GM21447 (cell line): ENCODE measurements around the gene ALOX5.
"Not testable (repeated sequence)": the region's sequence is repeated elsewhere in the genome, so short reads cannot be mapped to it uniquely, and the experiment has no call there.

ENCODE experiments used
- ATAC-seq: cut with Tn5 transposase; IDR thresholded peaks from one replicate; pipeline ENCODE4 v1.9.1; 2021; ENCODE audit not compliant: unreplicated experiment

ALOX5 gene

GRCh38 chr10:45461034-45461433, 87.0 kb downstream of the ALOX5 start:
- ATAC-seq, result peak; percentile 68

DNA sequence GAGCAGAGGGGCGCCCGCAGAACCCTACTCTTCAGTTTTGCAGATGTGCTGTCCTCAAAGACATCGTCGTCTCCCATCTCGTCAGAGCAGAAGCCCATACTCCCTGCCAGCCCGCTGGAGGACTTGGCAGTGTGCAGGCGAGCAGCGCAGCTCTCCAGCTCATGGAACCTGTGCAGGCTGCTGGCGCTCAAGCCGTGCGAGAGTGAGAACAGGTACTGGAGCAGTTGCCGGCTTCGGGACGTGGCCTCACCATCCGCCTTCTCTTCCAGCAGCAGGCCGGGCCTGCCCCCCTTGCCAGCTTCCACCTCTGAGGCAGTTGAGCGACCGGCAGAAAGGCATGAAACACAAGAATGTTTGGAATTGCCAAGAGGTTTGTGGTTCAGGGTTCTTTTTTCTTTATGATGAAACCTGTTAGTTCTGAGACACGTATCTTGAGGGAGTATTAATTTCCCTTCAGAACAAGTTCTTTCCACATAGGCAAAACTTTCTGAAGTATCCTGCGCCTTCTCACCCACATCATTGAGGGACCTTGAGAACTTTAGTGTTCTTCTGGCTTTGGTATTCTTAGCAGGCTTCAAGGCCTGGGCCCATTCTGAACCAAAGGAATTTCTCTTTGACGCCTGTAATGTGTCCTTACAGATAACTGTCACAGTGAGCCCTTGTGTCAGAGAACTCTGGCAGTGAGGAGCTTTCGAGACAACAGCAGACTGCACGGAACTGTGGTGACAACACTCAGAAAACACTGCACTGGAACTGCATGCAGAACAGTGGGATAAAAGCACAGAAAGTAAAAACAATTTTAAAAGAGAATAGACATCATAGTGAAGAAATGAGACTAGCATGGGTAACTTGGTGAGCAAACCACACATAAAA, 89.5 kb downstream of the ALOX5 start:
- ATAC-seq, result no peak

DNA sequence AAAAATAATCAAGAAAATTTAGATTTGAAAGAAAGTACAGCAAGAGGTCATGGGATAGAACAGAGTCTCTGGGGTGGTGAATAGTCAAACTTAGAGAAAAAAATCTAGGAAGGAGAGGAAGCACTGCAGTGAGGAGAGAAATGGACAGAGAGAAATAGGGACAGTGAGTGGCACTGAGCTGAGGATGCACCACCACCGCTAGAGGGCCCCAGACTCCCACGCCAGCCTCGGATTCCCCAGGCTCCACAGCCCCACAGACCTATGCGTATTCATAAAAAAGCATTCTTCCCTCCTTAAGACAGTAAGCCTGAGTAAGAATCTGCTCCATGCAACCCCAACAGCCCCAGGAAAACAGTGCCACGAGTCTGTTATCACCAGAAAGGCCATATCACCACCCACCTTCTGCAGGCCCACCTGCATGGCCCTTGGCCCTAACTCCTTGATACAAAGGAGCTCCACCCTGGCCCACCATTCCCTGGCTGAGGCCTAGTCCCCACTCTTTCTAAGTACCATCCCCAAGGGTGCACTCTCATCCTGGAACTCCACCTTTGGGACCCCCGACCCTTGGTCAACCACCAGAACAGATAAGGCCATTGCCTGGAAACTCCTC, 91.0 kb downstream of the ALOX5 start:
- peak; percentile 36 for ATAC-seq

DNA sequence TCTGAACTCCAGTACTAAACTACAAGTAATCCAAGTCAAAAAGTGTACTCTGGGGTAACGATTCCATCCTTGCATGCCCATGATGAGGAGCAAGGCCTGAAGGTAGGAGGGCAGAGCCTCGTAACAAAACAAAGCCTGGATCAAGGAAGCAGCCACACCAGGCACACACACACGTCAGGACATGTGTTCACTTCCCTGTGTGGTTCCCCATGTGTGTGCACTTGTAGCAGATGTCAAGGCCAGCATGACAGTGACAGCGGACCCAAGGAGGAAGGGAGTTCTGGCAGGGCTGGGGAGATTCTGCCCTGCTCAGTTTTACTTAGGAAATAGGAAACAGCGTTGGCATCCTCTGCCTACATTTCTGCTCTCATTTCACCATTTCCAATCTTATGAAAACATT, 92.8 kb downstream of the ALOX5 start:
- no peak for ATAC-seq

DNA sequence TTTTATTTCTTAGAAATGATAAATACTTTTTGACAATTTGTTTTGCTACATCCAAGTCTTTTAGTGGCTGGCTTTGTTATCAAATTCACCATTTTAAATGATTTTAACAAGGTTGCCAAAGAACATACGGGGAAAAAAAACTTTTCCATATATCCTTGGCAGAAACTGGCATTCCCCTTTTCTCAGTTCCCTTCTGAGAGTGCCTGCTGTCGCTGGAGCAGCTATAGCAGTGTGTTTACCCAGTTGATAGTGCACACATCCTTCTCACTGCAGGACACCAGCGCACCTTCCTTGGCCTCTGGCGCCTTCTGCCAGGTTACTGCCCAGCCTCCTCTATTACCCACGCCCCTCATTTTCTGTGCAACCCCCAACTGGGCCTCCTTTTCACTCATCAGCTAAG, 94.1 kb downstream of the ALOX5 start:
- ATAC-seq, result no peak

DNA sequence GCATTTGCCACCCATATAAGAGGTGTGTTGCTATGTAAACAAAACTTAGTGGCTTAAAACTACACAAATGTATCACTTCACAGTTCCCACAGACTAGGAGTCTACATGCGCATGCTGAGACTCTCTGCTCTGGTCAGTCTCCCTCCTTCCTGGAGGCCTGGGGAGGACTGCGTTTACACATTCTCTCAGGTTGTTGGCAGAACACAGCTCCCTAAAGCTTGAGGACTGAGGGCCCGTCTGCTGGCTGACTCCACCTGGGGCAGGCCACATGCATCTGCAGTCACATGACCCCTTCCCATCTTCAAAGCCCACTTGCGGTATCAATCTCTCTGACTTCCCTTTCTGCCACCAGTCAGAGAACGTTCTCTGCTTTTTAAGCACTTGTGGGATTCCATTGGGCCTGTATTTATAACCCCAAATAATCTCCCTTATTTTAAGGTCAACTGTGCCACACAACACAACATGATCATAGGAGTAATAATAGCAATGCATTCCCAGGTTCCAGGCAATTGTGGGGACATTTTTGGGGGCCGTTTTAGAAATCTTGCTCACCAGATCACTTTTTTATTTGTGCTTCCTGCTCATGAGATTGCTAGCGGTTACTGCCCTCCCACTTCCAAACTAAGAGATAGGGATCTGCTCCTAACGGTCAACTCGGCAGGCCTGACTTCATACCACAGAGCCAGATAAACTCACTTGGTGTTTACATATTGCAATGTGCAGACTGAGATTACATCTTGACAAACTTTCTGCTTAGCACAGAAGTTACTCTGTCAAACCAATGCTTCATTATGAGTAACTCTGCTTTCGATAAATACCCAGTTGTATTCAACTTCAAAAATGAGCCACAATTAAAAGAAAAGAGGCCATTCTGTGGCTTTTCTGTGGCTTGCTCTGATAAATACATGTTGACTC, 96.3 kb downstream of the ALOX5 start:
- no peak for ATAC-seq

- no peak for ATAC-seq
These were observed 97.0 kb downstream of the ALOX5 start for GRCh38 chr10:45471059-45471458.

DNA sequence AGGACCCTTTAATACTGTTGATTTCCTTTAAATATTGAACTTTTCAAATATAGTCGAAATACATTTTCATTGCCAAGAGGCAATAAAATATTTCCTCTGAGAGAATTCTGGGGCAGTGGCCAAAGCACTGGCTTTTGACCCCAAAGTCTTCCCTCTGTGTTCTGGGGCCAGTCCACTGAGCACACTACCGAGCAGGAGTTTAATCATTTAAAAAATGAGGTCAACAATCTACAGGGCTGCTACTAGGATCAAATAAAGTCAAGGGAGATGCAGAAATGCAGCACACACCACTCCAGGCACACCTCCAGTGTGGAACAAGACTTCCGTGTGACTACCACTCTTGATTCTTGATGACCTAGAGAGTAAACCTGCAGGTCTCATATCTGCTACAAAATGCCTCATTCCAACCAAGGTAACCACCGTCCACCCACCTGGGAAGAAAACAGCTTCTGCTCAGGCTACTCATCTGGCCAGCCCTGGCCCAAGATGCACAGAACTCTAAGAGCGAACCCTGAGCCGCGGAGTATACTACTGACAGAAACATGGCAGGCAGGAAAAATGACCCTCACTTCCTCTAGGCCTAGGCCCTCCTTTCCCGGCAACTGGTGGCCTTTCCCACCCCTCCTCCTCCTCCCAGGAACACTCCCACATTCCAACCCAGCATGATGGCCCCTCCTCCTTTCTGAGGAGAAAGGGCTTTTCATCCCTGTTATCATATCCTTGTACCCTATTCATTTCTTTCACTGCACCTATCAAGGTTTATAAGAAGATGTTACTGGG, 97.7 kb downstream of the ALOX5 start:
- no peak for ATAC-seq

GRCh38 chr10:45473126-45473525, 99.1 kb downstream of the ALOX5 start:
- ATAC-seq, result no peak

DNA sequence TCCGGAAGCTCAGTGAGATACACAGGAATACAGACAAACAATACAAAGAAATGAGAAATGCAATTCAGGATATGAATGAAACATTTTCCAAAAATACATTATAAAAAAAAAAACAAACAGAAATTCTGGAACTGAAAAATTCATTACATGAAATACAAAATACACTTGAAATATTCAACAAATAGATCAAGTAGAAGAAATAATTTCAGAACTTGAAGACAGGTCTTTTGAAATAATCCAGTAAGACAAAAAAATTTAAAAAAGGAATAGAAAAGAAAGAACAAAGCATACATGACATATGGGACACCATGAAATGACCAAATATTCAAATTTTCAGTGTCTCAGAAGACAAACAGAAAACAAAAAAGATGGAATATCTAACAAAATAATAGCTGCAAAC, 102.5 kb downstream of the ALOX5 start:
- no peak for ATAC-seq

- ATAC-seq, result no peak
These were observed 106.3 kb downstream of the ALOX5 start for GRCh38 chr10:45480294-45480693.

DNA sequence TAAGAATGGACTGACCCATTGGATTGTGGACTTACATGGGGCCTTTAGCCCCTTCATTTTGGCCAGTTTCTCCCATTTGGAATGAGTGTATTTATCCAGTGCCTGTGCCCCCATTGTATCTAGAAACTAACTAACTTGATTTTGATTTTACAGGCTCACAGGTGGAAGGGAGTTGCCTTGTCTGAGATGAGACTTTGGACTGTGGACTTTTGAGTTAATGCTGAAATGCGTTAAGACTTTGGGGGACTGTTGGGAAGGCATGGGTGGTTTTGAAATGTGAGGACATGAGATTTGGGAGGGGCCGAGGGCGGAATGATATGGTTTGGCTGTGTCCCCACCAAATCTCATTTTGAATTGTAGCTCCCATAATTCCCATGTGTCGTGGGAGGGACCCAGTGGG, 107.1 kb downstream of the ALOX5 start:
- ATAC-seq, result not testable (repeated sequence)

DNA sequence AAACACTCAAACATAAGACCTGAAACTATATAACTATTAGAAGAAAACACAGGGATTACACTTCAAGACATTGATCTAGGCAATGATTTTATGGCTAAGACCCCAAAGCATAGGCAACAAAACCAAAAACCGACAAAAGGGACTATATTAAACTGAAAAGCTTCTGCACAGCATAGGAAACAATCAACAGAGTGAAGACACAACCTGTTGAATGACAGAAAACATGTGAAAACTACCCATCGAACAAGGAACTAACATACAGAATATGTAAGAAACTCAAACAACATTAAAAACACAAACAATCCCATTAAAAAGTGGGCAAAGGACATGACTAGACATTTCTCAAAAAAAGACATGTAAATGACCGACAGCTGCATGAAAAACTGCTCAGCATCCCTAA, 109.0 kb downstream of the ALOX5 start:
- ATAC-seq, result no peak

DNA sequence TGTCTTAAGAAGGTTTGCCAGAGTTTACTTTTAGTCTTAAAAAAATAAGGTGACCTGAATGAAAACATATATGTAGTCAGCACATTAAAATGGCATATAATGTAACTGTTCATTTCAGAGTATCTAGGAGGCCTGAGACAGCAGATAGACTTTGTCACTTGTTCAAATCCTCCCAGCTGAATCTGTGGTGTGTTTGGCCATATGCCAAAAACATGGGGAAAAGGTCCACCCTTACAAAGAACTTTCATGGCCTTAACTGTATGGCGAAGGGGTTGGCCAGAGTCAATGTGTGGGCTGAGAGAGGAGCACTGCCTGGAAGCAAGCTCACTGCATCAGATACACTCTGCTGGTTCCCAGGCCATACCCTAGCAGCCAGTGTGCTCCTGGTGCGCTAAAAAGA, 113.7 kb downstream of the ALOX5 start:
- no peak for ATAC-seq

- no peak for ATAC-seq
These were observed 114.3 kb downstream of the ALOX5 start for GRCh38 chr10:45488365-45488764.

- ATAC-seq, result no peak
These were observed 116.3 kb downstream of the ALOX5 start for GRCh38 chr10:45490277-45490676.

DNA sequence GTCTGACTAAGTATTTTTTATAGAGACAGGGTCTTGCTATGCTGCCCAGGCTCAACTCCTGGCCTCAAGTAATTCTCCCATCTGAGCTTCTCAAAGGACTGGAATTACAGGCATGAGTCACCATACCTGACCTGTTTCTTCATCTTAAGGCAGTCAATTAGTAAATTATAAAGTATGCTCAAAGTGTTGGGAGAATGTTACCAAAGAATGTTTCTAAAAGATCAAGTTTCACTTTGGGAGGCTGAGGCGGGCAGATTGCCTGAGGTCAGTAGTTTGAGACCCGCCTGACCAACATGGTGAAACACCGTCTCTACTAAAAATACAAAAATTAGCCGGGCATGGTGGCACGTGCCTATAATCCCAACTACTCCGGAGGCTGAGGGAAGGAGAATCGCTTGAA, 117.0 kb downstream of the ALOX5 start:
- no peak for ATAC-seq
